Kidney glomerular epithelial cell (primary cell): ENCODE data around the gene LHFPL2.

Experiments
- DNase-seq: peaks from one replicate; lab custom pipeline; 2025; lab: John Stamatoyannopoulos, UW

The LHFPL2 gene

GRCh38 chr5:78666041-78666444 is 17.5 kb upstream of the LHFPL2 start:
- no peak for DNase-seq

- DNase-seq: no peak
These were observed 17.0 kb upstream of the LHFPL2 start for GRCh38 chr5:78665534-78665933.

DNA sequence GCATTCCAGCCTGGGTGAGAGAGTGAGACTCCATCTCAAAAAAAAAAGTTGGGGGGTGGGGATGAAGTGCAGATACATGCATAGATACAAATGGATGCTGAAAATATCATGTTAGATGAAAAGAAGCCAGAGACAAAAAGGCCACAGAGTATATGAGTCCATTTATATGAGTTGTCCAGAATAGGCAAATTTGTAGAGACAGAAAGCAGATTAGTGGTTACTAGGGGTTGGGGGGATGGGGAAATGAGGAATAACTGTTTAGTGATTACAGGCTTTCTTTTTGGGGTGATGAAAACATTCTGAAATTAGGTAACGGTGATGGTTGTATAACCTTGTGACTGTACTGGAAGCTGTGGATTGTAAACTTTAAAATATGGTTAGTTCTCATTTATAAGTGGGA is 13.8 kb upstream of the LHFPL2 start:
- DNase-seq: no peak

GRCh38 chr5:78661691-78662090 is 13.1 kb upstream of the LHFPL2 start:
- no peak for DNase-seq

DNA sequence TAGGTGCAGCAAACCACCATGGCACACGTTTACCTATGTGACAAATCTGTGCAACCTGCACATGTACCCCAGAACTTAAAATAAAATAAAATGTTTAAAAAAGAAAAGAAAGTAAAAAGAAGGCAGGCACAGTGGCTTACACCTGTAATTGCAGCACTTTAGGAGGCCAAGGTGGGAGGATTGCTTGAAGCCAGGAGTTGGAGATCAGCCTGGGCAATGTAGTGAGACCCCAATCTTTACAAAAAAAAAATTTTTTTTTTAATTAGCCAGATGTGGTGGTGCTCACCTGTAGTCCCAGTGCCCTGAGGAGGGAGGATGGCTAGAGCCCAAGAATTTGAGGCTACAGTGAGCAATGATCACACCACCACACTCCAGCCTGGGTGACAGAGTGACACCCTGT is 12.5 kb upstream of the LHFPL2 start:
- DNase-seq: no peak

DNA sequence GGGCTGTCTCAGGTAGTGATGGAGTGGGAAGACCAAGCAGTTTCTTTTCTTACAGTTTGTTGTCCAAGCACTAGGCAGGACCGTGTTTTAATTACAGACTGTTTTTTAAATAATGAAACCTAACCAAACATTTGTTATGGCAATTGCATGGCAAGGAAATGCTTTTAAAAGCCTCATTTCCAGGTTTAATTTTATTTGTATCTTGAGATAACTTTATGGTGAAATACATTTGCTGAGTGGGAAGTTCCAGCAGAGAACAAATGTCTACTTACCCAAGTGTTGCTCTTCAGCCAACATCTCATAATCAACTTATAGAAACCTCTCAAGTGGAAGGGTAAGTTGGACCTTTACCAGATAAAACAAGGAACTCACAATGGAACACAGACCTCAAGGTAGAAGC is 11.8 kb upstream of the LHFPL2 start:
- no peak for DNase-seq

GRCh38 chr5:78659714-78660113 is 11.1 kb upstream of the LHFPL2 start:
- no peak for DNase-seq

DNA sequence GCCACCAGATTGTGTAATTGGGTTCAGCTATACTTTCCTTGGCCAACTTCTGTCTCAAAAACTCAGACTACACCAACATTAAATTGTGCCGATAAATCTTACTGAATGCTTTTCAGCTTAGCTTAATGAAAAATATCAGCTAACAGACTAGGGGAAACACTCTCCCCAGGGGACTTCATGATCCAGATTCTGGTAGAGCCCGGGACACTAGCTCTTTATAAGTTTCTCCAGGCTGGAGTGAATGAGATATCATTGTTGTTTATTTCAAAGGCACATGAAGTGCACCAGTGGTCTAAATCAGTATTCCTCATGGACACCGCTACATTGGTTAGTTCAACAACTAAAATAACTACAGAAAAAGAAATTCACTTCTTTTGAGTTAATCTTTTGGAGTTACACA is 10.5 kb upstream of the LHFPL2 start:
- DNase-seq: no peak

DNA sequence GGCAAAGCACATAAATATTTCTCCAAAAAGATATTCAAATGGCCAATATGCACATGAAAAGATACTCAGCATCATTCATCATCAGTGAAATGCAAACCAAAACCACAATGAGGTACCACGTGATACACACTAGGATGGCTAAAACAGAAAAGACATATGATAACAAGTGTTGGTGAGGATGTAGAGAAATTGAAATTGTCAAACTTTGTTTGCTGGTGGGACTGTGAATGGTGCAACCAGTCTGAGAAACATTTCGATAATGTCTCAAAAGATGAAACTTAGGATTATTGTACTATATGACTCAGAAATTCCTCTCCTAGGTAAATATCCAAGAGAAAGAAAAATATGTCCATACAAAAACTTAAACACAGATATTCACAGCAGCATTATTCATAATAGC is 8.6 kb upstream of the LHFPL2 start:
- no peak for DNase-seq

DNA sequence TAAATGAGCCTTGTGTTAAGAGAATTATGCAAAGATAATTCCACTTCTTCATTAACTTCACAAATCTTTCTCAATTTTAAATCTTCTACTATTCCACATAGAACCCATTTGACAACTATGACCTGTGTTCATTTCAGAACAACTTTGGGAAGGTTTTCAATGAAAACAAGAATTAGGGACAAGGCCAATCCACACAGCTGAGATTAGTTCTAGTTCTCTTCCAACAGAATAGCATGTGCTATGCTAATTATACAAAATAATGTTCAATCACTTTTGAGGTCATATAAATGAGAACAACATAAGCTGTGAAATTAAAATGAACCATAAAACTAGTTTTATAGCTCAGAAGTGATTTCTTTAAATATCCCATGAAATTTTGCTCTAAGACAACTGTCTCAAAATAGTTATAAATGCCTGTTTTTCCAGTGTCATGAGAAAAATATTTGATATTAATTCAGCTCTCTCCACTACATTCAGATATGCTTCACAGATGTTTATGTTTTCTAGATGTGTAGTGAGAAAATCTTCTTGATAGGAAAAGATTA is 7.2 kb upstream of the LHFPL2 start:
- no peak for DNase-seq

DNA sequence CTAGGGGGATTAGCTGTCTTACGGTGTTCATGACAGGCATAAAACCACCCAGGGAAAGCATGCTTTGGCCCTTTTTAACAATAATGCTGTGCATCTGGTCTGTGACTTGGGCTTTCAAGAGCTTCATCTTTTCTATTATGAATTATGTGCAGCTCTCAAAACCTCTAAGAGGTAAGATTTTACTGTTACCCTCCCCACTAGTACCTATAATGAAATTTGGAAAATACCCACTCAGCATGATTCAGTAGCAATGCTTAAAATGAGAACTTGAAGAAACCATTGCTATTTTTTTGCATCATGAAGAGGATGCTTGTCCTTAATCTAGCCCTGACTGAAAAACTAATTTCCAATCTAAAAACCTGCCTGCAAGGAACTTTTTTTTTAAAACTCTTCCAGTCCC is 5.8 kb upstream of the LHFPL2 start:
- no peak for DNase-seq

- DNase-seq: no peak
These were observed 5.3 kb upstream of the LHFPL2 start for GRCh38 chr5:78653681-78654366.

GRCh38 chr5:78653031-78653430 is 4.5 kb upstream of the LHFPL2 start:
- DNase-seq: no peak

GRCh38 chr5:78651468-78651867 is 2.9 kb upstream of the LHFPL2 start:
- no peak for DNase-seq

GRCh38 chr5:78650531-78650930 is 2.0 kb upstream of the LHFPL2 start:
- DNase-seq: no peak

DNA sequence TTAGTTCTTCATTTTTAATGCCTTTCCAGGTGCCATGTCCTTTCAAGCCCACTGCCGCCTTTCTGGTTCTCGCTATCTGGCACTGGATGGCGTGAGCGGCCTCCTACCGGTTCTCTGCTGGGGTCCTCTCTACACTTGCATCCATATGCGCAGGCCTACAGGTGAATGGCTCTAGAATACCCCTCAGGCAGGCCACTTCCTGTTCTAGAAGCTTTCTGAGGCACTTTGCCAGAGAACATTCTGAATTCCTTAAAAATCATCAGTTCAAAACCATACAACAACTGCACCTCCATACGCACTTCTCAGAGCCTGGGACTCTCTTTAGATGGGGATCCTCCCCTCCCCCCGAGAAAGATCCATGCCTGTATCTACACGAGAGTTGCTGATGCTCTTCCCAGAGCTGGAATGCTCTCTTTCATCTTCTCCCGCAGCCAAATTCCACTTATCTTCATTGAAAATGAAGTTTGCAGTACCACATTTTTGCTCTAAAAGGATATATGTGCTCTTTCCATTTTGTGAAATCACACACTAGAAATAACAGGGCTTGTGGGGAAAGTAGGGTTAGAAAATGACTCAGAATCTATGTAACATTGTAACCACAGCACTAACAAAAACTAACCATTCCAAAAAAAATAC is 1.4 kb upstream of the LHFPL2 start:
- no peak for DNase-seq

GRCh38 chr5:78649211-78649695 is 681 bp upstream of the LHFPL2 start:
- no peak for DNase-seq

GRCh38 chr5:78647838-78648358 is 674 bp downstream of the LHFPL2 start:
- peak; percentile 66 for DNase-seq

DNA sequence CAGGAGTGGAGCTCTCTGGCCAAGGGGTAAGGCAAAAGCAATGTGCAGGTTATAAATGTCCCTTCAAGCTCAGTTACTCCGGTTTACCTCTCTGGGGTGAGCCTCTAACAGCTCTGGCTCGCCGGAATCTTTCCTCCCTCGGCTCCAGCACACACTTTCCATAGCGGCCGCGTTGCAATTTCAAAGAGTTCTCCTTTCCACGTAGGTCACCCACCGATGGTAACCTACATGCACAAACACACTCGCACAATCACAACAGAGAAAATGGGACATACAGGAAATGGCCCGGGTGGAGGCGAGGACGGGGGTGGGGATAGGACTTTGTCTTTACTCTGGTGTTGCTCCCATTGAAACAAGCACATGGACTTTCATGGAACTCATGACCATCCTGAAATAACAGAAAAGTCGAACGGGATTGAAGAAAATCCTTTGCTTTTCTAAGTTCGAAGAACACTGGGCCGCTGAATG is 1.2 kb downstream of the LHFPL2 start:
- DNase-seq: peak; percentile 34

GRCh38 chr5:78644741-78645300 is 3.8 kb downstream of the LHFPL2 start:
- no peak for DNase-seq

- no peak for DNase-seq
These were observed 4.4 kb downstream of the LHFPL2 start for GRCh38 chr5:78644129-78644528.

DNA sequence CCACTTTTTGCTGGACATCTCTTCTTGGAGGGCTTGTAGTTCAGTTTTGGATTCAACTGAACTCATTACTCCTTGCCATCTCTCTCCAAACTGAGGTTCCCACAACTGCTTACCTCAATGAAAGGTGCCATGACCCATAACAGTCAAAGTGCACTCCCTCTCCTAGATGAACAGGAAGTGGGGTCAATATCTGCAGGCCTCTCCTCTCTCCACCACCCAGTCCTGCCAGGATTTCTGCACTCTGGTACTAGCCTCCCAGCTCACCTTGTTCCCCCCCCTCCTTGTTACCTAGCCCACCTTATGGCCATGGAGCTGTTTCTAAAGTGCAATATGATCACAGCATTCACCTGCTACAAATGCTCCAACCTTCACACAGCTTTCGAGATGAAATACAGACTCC is 5.9 kb downstream of the LHFPL2 start:
- no peak for DNase-seq
